GDM1 (cell line): ENCODE results near the gene RAB22A.
"Not testable (repeated sequence)": the region's sequence is repeated elsewhere in the genome, so short reads cannot be mapped to it uniquely, and the experiment has no call there.

Source experiments
- DNase-seq: peaks from one replicate; lab custom pipeline; 2025; lab: John Stamatoyannopoulos, UW

RAB22A gene

DNA sequence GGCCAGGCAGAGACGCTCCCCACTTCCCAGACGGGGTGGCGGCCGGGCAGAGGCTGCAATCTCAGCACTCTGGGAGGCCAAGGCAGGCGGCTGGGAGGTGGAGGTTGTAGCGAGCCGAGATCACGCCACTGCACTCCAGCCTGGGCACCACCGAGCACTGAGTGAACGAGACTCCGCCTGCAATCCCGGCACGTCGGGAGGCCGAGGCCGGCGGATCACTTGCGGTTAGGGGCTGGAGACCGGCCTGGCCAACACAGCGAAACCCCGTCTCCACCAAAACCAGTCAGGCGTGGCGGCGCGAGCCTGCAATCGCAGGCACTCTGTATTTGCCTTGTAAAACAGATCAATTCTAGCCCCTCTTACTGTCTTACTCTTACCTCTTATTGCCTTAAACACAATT, 105.3 kb downstream of the RAB22A start:
- DNase-seq, result not testable (repeated sequence)

DNA sequence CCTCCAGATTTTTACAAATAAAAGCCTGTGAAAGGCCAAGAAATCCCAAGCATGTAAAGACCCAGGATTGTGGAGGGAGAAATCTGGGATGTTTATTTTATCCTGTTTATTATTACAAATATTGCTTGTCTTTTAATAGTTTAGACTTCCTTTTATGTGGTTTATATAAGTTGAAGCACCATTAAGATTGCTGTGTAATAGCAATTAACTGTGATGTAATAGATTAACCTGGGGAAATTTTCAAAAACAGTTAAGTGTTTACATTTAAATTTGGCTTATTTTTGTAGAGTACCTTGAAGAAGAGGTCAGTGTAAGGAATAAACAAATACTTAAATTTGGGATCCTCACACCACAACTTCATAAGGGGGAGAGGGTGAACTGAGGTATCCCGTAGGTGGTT, 106.5 kb downstream of the RAB22A start:
- no peak for DNase-seq

DNA sequence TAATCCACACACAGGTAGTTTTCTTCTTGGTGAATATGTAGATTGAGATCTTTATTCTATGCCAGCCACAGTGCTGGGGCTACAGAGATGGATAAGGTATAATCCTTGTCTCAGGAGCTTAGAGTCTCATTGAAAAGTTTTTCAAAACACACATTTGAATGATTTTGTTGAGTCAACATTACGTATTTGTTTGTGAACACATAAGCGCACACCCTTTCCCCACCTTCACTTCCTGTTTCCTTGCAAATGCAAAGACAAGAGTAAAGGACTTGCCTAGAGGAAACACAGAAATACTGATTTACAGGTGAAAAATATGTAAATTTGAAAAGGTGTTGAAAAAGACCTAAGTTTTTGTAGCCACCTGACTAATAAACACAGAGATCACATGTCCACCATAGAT, 107.3 kb downstream of the RAB22A start:
- DNase-seq, result no peak
